Stimulated activated CD4-positive, alpha-beta T cell treated with anti-CD3 and anti-CD28 coated beads, Interleukin-12 subunit alpha, Interleukin-12 subunit beta, amount 100 ng/mL, for 4 hours (primary cell): ENCODE data around the gene GBA2.

Source experiments
- DNase-seq: peaks from one replicate; pipeline ENCODE4 v3.0.0-alpha.2; 2020

GBA2 gene

GRCh38 chr9:35713578-35713977 is 35.5 kb downstream of the GBA2 start:
- DNase-seq: no peak

- DNase-seq: no peak
Measured at GRCh38 chr9:35712762-35713400, 36.1 kb downstream of the GBA2 start.

- no peak for DNase-seq
Measured at GRCh38 chr9:35711501-35712428, 37.3 kb downstream of the GBA2 start.

- no peak for DNase-seq
Measured at GRCh38 chr9:35710818-35711500, 38.1 kb downstream of the GBA2 start.

- no peak for DNase-seq
Measured at GRCh38 chr9:35708146-35708545, 40.9 kb downstream of the GBA2 start.

- no peak for DNase-seq
Measured at GRCh38 chr9:35706951-35707350, 42.1 kb downstream of the GBA2 start.

- no peak for DNase-seq
Measured at GRCh38 chr9:35705836-35706430, 43.1 kb downstream of the GBA2 start.

- DNase-seq: no peak
Measured at GRCh38 chr9:35705372-35705771, 43.7 kb downstream of the GBA2 start.

- no peak for DNase-seq
Measured at GRCh38 chr9:35703906-35704672, 44.9 kb downstream of the GBA2 start.

- no peak for DNase-seq
Measured at GRCh38 chr9:35702696-35703095, 46.3 kb downstream of the GBA2 start.

GRCh38 chr9:35700942-35701341 is 48.1 kb downstream of the GBA2 start:
- DNase-seq: no peak

GRCh38 chr9:35700031-35700430 is 49.0 kb downstream of the GBA2 start:
- no peak for DNase-seq

GRCh38 chr9:35698231-35698630 is 50.8 kb downstream of the GBA2 start:
- DNase-seq: no peak

- no peak for DNase-seq
Measured at GRCh38 chr9:35697486-35697885, 51.5 kb downstream of the GBA2 start.

GRCh38 chr9:35696520-35697215 is 52.4 kb downstream of the GBA2 start:
- peak; percentile 40 for DNase-seq

GRCh38 chr9:35695943-35696401 is 53.1 kb downstream of the GBA2 start:
- DNase-seq: no peak

- no peak for DNase-seq
Measured at GRCh38 chr9:35691757-35692301, 57.2 kb downstream of the GBA2 start.

GRCh38 chr9:35691334-35691650 is 57.7 kb downstream of the GBA2 start:
- DNase-seq: no peak

GRCh38 chr9:35690614-35691333 is 58.3 kb downstream of the GBA2 start:
- DNase-seq: peak; percentile 35

GRCh38 chr9:35690294-35690613 is 58.8 kb downstream of the GBA2 start:
- no peak for DNase-seq
